Osteoblast (primary cell): ENCODE results near the gene FAM20C. TPM values are rescaled to one million over a fixed set of nuclear protein-coding genes. Genes with fewer than 3 reads are reported as not detected.

Experiments used
- DNase-seq: peaks from one replicate; pipeline ENCODE4 v3.0.0; 2011; ENCODE audit warnings: low spot score, mixed read lengths; ENCODE audit not compliant: insufficient read length; ENCODE audit errors: missing footprints
- H2AFZ ChIP-seq: 2 replicates; pipeline ENCODE4 v1.6.0; 2011; ENCODE audit warnings: mild to moderate bottlenecking, low read length
- H3K27ac ChIP-seq: 2 replicates; pipeline ENCODE4 v1.5.1; 2011; ENCODE audit warnings: mild to moderate bottlenecking, low read depth, low read length, moderate library complexity
- H3K27me3 ChIP-seq: 2 replicates; pipeline ENCODE4 v1.6.0; 2012; ENCODE audit warnings: mild to moderate bottlenecking, control low read depth, inconsistent platforms, low read length, moderate library complexity; ENCODE audit not compliant: insufficient read depth
- H3K36me3 ChIP-seq: 2 replicates; pipeline ENCODE4 v1.5.1; 2011; ENCODE audit warnings: mild to moderate bottlenecking, low read length, control low read depth, moderate library complexity; ENCODE audit not compliant: insufficient read depth
- H3K4me1 ChIP-seq: 2 replicates; pipeline ENCODE4 v1.5.1; 2011; ENCODE audit warnings: mild to moderate bottlenecking, low read length, control low read depth, moderate library complexity; ENCODE audit not compliant: insufficient read depth
- H3K4me2 ChIP-seq: 2 replicates; pipeline ENCODE4 v1.6.0; 2011; ENCODE audit warnings: mild to moderate bottlenecking, low read length; ENCODE audit not compliant: insufficient read depth
- H3K4me3 ChIP-seq: fragments of 200-600 bp; sonication (generic); 3 replicates; pipeline ENCODE4 v1.5.1; 2012; ENCODE audit warnings: mild to moderate bottlenecking, low read length, inconsistent platforms; ENCODE audit not compliant: insufficient read depth
- H3K79me2 ChIP-seq: 2 replicates; pipeline ENCODE4 v1.6.0; 2012; ENCODE audit warnings: mild to moderate bottlenecking, low read length, control low read depth, inconsistent platforms; ENCODE audit not compliant: insufficient read depth
- H3K9me3 ChIP-seq: 2 replicates; pipeline ENCODE4 v1.5.1; 2011; ENCODE audit warnings: low read depth, low read length, control low read depth
- H4K20me1 ChIP-seq: 2 replicates; pipeline ENCODE4 v1.6.0; 2012; ENCODE audit warnings: mild to moderate bottlenecking, low read length, control low read depth; ENCODE audit not compliant: insufficient read depth
- CTCF ChIP-seq: IDR thresholded peaks from 2 replicates; pipeline ENCODE4 v1.5.1; 2011; ENCODE audit warnings: mild to moderate bottlenecking, low read depth, low read length, moderate library complexity; ENCODE audit errors: extremely low read depth
- total RNA-seq: library from RNA; depleted of rRNA; stranded (reverse); fragments of >200 nt; gene quantifications from 2 replicates; pipeline ENCODE4 v1.2.3, GENCODE V29; 2012

The FAM20C gene
- 38.6 and 46.0 TPM in 2 replicates for total RNA-seq

GRCh38 chr7:191981-192649, at the start of gene FAM20C:
FAM20C (plus strand) TSS chr7:192571; CDS start chr7:193200, 629 bp downstream.
- peak within 1 kb of the TSS; percentile 70 for H3K27ac ChIP-seq
- H3K79me2 ChIP-seq: peaks cover 39% of the 10 kb centered on the region

GRCh38 chr7:143145-143751, 49.1 kb upstream of the FAM20C start:
- Histone ChIP-seq H3K4me1 (peaks cover 2% of the 10 kb centered on the region), H3K9me3 (no peaks in the 10 kb centered on the region), H3K27ac (no peak overlapping the region), H3K4me3 (no peak overlapping the region), H3K36me3 (no peaks in the 10 kb centered on the region), H3K27me3 (peaks cover 9% of the 10 kb centered on the region), H2AFZ (no peak overlapping the region), H3K4me2 (no peak overlapping the region), H3K79me2 (no peaks in the 10 kb centered on the region), H4K20me1 (no peaks in the 10 kb centered on the region)
- peak; percentile 76 for DNase-seq
- no peak for TF ChIP-seq CTCF

More at GRCh38 chr7:191981-192649, at the start of gene FAM20C:
- peak; percentile 100 for DNase-seq
- TF ChIP-seq CTCF: no peak
- Histone ChIP-seq H4K20me1 (peaks cover 40% of the 10 kb centered on the region), H3K4me3 (peak within 1 kb of the TSS; percentile 94), H2AFZ (peak within 1 kb of the TSS; percentile 62), H3K27me3 (no peaks in the 10 kb centered on the region), H3K4me2 (peak within 1 kb of the TSS; percentile 98), H3K36me3 (peaks cover 29% of the 10 kb centered on the region), H3K4me1 (peaks cover 33% of the 10 kb centered on the region), H3K9me3 (no peaks in the 10 kb centered on the region)

- Histone ChIP-seq H3K36me3 (no peaks in the 10 kb centered on the region), H3K79me2 (no peaks in the 10 kb centered on the region), H3K27me3 (peaks cover 9% of the 10 kb centered on the region), H2AFZ (no peak overlapping the region), H3K27ac (no peak overlapping the region), H4K20me1 (no peaks in the 10 kb centered on the region), H3K4me2 (no peak overlapping the region), H3K9me3 (no peaks in the 10 kb centered on the region), H3K4me1 (peaks cover 5% of the 10 kb centered on the region), H3K4me3 (no peak overlapping the region)
- TF ChIP-seq CTCF: no peak
- DNase-seq: peak; percentile 85
Observed at GRCh38 chr7:143811-144453, 48.4 kb upstream of the FAM20C start.

- H3K27ac ChIP-seq: no peak overlapping the region
- no peaks in the 10 kb centered on the region for H4K20me1 ChIP-seq
- peaks cover 7% of the 10 kb centered on the region for H3K27me3 ChIP-seq
- no peak for TF ChIP-seq CTCF
- H3K9me3 ChIP-seq: no peaks in the 10 kb centered on the region
- no peaks in the 10 kb centered on the region for H3K36me3 ChIP-seq
- no peak overlapping the region for H2AFZ ChIP-seq
- no peaks in the 10 kb centered on the region for H3K79me2 ChIP-seq
- peak; percentile 2 for DNase-seq
- H3K4me2 ChIP-seq: no peak overlapping the region
- H3K4me1 ChIP-seq: peaks cover 7% of the 10 kb centered on the region
- H3K4me3 ChIP-seq: no peak overlapping the region
Observed at GRCh38 chr7:144454-144826, 47.9 kb upstream of the FAM20C start.
